Gastrocnemius medialis (tissue), 4 donors: ENCODE data around the gene ZNF283.

Source experiments
- CTCF ChIP-seq, 5 experiments: fragments of 450-650 bp in 3 of 5; fragments of 200-600 bp in 2 of 5; sonication (generic) in 2 of 5; IDR thresholded peaks in 4 of 5; conservative IDR thresholded peaks in 1 of 5; 1 replicate in 4 of 5; 2 replicates in 1 of 5; pipeline ENCODE4 v1.5.1; 2016 to 2019; ENCODE audit warnings: antibody characterized with exemption in 5 of 5, mild to moderate bottlenecking in 3 of 5, moderate library complexity in 3 of 5
- POLR2A ChIP-seq, 2 donors: fragments of 450-650 bp; IDR thresholded peaks; one replicate each; pipeline ENCODE4 v1.6.1; 2017; ENCODE audit warnings: antibody characterized with exemption in 2 of 2, mild to moderate bottlenecking in 2 of 2, moderate library complexity in 2 of 2

GRCh38 chr19:43784241-43784980, 42.7 kb upstream of the ZNF283 start:
- no peak for TF ChIP-seq CTCF (IDR thresholded peaks at IDR 0.05 in 4 of 5, conservative IDR thresholded peaks at IDR 0.05 in 1 of 5)
- TF ChIP-seq POLR2A (IDR thresholded peaks at IDR 0.05), result no peak
